Measurements from ENCODE around the gene NXNL1. TPM values are rescaled to one million over a fixed set of nuclear protein-coding genes. Genes with fewer than 3 reads are reported as not detected.

Gene NXNL1
- total and polyA plus RNA-seq, 8 donors = 0.92 TPM; not detected in 7

GRCh38 chr19:17418710-17419109, 42.0 kb downstream of the NXNL1 start:
- H3K4me3 ChIP-seq = no peak overlapping the region
- H3K4me1 ChIP-seq = peaks cover 8 to 37% (median 20%) of the 10 kb centered on the region in 4 donors
- peak overlapping the region in 2 of 5 donors; percentile 85 to 86 for H3K27ac ChIP-seq
- H3K27me3 ChIP-seq = peaks cover 0 to 17% (median 0%) of the 10 kb centered on the region in 3 donors
- WGBS, 5 donors = 55 to 76% (median 74%) methylated on average over 3 of the region's 3 CpGs
- H3K36me3 ChIP-seq = peaks cover 0 to 38% (median 25%) of the 10 kb centered on the region in 4 donors
- no peaks in the 10 kb centered on the region for H3K9me3 ChIP-seq
- DNase-seq = no peak
- TF ChIP-seq CTCF (IDR thresholded peaks at IDR 0.05) (no peak), POLR2A (IDR thresholded peaks at IDR 0.05) (no peak), EP300 (IDR thresholded peaks at IDR 0.05) (no peak), POLR2AphosphoS5 (IDR thresholded peaks at IDR 0.05) (no peak)
- intact Hi-C loops (cut with DNase I; ENCODE audit: low total_unique reads) = no loop called here

- no peak overlapping the region for H3K4me3 ChIP-seq
- H3K36me3 ChIP-seq = peaks cover 0 to 34% (median 13%) of the 10 kb centered on the region in 4 donors
- TF ChIP-seq CTCF (IDR thresholded peaks at IDR 0.05) = no peak
- no peak for TF ChIP-seq POLR2A (IDR thresholded peaks at IDR 0.05)
- TF ChIP-seq EP300 (IDR thresholded peaks at IDR 0.05) = no peak
- TF ChIP-seq POLR2AphosphoS5 (IDR thresholded peaks at IDR 0.05) = no peak
- intact Hi-C loops (cut with DNase I; ENCODE audit: low total_unique reads) = no loop called here
- peaks cover 0 to 17% (median 0%) of the 10 kb centered on the region in 3 donors for H3K27me3 ChIP-seq
- H3K27ac ChIP-seq = peak overlapping the region in 2 of 5 donors; percentile 2 to 77
- 49 to 78% (median 66%) methylated on average over 6 of the region's 6 CpGs for WGBS, 5 donors
- no peak for DNase-seq
- H3K4me1 ChIP-seq = peaks cover 0 to 48% (median 24%) of the 10 kb centered on the region in 4 donors
- no peaks in the 10 kb centered on the region for H3K9me3 ChIP-seq
These were observed 45.6 kb downstream of the NXNL1 start for GRCh38 chr19:17415121-17415520.

GRCh38 chr19:17414097-17414496, 46.6 kb downstream of the NXNL1 start:
- WGBS, 5 donors = 88 to 94% (median 92%) methylated on average over 8 of the region's 8 CpGs
- intact Hi-C loops (cut with DNase I; ENCODE audit: low total_unique reads) = no loop called here
- no peak for DNase-seq
- H3K4me1 ChIP-seq = peaks cover 0 to 44% (median 19%) of the 10 kb centered on the region in 4 donors
- no peak overlapping the region for H3K4me3 ChIP-seq
- H3K36me3 ChIP-seq = peaks cover 0 to 34% (median 13%) of the 10 kb centered on the region in 4 donors
- no peak for TF ChIP-seq CTCF (IDR thresholded peaks at IDR 0.05)
- peaks cover 0 to 17% (median 0%) of the 10 kb centered on the region in 3 donors for H3K27me3 ChIP-seq
- peak overlapping the region in 3 of 5 donors; percentile 24 to 77 (median 60) for H3K27ac ChIP-seq
- H3K9me3 ChIP-seq = no peaks in the 10 kb centered on the region

GRCh38 chr19:17411801-17412200, 48.9 kb downstream of the NXNL1 start:
- no peaks in the 10 kb centered on the region for H3K9me3 ChIP-seq
- intact Hi-C loops (cut with DNase I; ENCODE audit: low total_unique reads) = no loop called here
- peaks cover 0 to 10% (median 0%) of the 10 kb centered on the region in 3 donors for H3K27me3 ChIP-seq
- H3K36me3 ChIP-seq = peaks cover 0 to 34% (median 13%) of the 10 kb centered on the region in 4 donors
- peaks cover 2 to 49% (median 24%) of the 10 kb centered on the region in 4 donors for H3K4me1 ChIP-seq
- WGBS, 5 donors = 68 to 91% (median 83%) methylated on average over 11 of the region's 11 CpGs
- no peak overlapping the region for H3K4me3 ChIP-seq
- H3K27ac ChIP-seq = peak overlapping the region in 3 of 5 donors; percentile 60 to 77 (median 63)
- no peak for DNase-seq
- no peak for TF ChIP-seq EP300 (IDR thresholded peaks at IDR 0.05)
- no peak for TF ChIP-seq POLR2AphosphoS5 (IDR thresholded peaks at IDR 0.05)
- no peak for TF ChIP-seq CTCF (IDR thresholded peaks at IDR 0.05)

Data from stomach (tissue), 9 donors.